ENCODE data around the gene EFNA5. TPM values are rescaled to one million over a fixed set of nuclear protein-coding genes. Genes with fewer than 3 reads are reported as not detected.

The EFNA5 gene
- total RNA-seq, 1 donor from 2014 or later: 10.2 TPM

- H3K4me1 ChIP-seq: peaks cover 22% of the 10 kb centered on the region
- no peak overlapping the region for H3K4me3 ChIP-seq
- no peak overlapping the region for H3K27ac ChIP-seq
- no peaks in the 10 kb centered on the region for H3K27me3 ChIP-seq (ENCODE audit: low read depth)
- TF ChIP-seq CTCF (IDR thresholded peaks at IDR 0.05): no peak
- ATAC-seq (no peak), DNase-seq (no peak)
- H3K36me3 ChIP-seq: no peaks in the 10 kb centered on the region
- intact Hi-C loops (cut with DNase I): no loop called here
- no peaks in the 10 kb centered on the region for H3K9me3 ChIP-seq
Observed at GRCh38 chr5:107539726-107540330, 130.9 kb downstream of the EFNA5 start.

GRCh38 chr5:107538805-107539445 is 131.8 kb downstream of the EFNA5 start:
- intact Hi-C loops (cut with DNase I): no loop called here
- TF ChIP-seq CTCF (IDR thresholded peaks at IDR 0.05): no peak
- Histone ChIP-seq H3K36me3 (no peaks in the 10 kb centered on the region), H3K27ac (no peak overlapping the region), H3K4me1 (peaks cover 17% of the 10 kb centered on the region), H3K4me3 (no peak overlapping the region), H3K9me3 (no peaks in the 10 kb centered on the region), H3K27me3 (ENCODE audit: low read depth) (no peaks in the 10 kb centered on the region)
- ATAC-seq (no peak), DNase-seq (no peak)

GRCh38 chr5:107538331-107538730 is 132.4 kb downstream of the EFNA5 start:
- Histone ChIP-seq H3K4me1 (peaks cover 14% of the 10 kb centered on the region), H3K27ac (no peak overlapping the region), H3K9me3 (no peaks in the 10 kb centered on the region), H3K36me3 (no peaks in the 10 kb centered on the region), H3K4me3 (no peak overlapping the region), H3K27me3 (ENCODE audit: low read depth) (no peaks in the 10 kb centered on the region)
- no peak for TF ChIP-seq CTCF (IDR thresholded peaks at IDR 0.05)
- DNase-seq: no peak
- intact Hi-C loops (cut with DNase I): no loop called here
- no peak for ATAC-seq

GRCh38 chr5:107535849-107536248 is 134.9 kb downstream of the EFNA5 start:
- H3K27me3 ChIP-seq (ENCODE audit: low read depth): no peaks in the 10 kb centered on the region
- no peak overlapping the region for H3K27ac ChIP-seq
- no peaks in the 10 kb centered on the region for H3K9me3 ChIP-seq
- ATAC-seq (no peak), DNase-seq (no peak)
- H3K4me3 ChIP-seq: no peak overlapping the region
- H3K36me3 ChIP-seq: no peaks in the 10 kb centered on the region
- intact Hi-C loops (cut with DNase I): no loop called here
- TF ChIP-seq CTCF (IDR thresholded peaks at IDR 0.05): no peak
- H3K4me1 ChIP-seq: no peaks in the 10 kb centered on the region

- intact Hi-C loops (cut with DNase I): no loop called here
- DNase-seq (no peak), ATAC-seq (no peak)
- Histone ChIP-seq H3K4me3 (no peak overlapping the region), H3K36me3 (no peaks in the 10 kb centered on the region), H3K27ac (no peak overlapping the region), H3K4me1 (no peaks in the 10 kb centered on the region), H3K27me3 (ENCODE audit: low read depth) (no peaks in the 10 kb centered on the region), H3K9me3 (no peaks in the 10 kb centered on the region)
- no peak for TF ChIP-seq CTCF (IDR thresholded peaks at IDR 0.05)
Observed at GRCh38 chr5:107533910-107534876, 136.5 kb downstream of the EFNA5 start.

All from lower lobe of right lung (tissue), 2 donors.